Measurements from ENCODE around the gene ZSCAN22.
"Not testable (repeated sequence)": the region's sequence is repeated elsewhere in the genome, so short reads cannot be mapped to it uniquely, and the experiment has no call there.

ZSCAN22 gene

GRCh38 chr19:58364146-58364545, 37.4 kb downstream of the ZSCAN22 start:
- TF ChIP-seq GATA1 (IDR thresholded peaks at IDR 0.05; ENCODE audit: low read depth, low read length), result no peak
- TF ChIP-seq POLR2A (IDR thresholded peaks at IDR 0.05; ENCODE audit: low read length), result no peak
- DNase-seq, result no peak

GRCh38 chr19:58366585-58367430, 40.0 kb downstream of the ZSCAN22 start:
- TF ChIP-seq GATA1 (IDR thresholded peaks at IDR 0.05; ENCODE audit: low read depth, low read length), result no peak
- TF ChIP-seq POLR2A (IDR thresholded peaks at IDR 0.05; ENCODE audit: low read length), result no peak
- DNase-seq, result no peak

GRCh38 chr19:58367698-58368454, 41.1 kb downstream of the ZSCAN22 start:
- no peak for DNase-seq
- TF ChIP-seq POLR2A (IDR thresholded peaks at IDR 0.05; ENCODE audit: low read length), result no peak

GRCh38 chr19:58368561-58369360, 42.0 kb downstream of the ZSCAN22 start:
- TF ChIP-seq POLR2A (IDR thresholded peaks at IDR 0.05; ENCODE audit: low read length), result no peak
- TF ChIP-seq GATA1 (IDR thresholded peaks at IDR 0.05; ENCODE audit: low read depth, low read length), result no peak
- no peak for DNase-seq

DNA sequence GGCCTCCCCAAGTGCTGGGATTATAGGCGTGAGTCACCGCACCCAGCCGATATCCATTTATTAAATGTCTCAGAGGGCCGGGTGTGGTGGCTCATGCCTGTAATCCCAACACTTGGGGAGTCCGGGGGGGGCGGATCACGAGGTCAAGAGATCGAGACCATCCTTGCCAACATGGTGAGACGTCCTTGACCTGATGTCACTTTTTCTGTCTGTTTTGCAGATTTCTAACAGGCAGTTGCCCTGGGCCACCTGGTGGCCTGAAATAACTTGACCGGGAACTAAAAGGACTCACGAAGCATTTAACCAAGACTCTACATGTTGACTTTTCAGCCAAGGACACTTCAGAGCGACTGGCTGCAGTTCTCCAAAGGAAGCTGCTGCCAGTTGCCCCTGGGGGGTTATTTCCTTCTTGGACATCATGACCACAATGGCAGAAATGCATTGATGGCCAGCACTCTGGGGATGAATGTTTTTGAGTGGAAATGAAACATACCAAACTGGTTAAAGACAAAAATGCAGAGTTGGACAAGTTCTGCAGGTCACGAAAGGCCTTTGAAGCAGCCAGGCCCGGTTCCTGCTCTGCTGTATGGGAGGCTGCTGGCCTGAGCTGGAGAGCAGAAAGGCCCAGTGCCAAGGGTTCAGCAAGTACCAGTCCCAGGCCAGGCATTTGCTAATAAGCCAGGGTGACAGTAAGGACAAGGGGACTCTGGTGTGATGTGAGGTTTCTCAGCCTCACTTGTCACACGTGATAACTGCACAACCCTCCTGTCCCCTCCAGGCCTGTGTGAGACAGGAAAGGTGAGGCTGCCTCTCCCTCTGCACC, 45.7 kb downstream of the ZSCAN22 start:
- DNase-seq, result no peak
- TF ChIP-seq POLR2A (IDR thresholded peaks at IDR 0.05; ENCODE audit: low read length) (no peak), GATA1 (IDR thresholded peaks at IDR 0.05; ENCODE audit: low read depth, low read length) (no peak)

GRCh38 chr19:58374200-58374599, 47.4 kb downstream of the ZSCAN22 start:
- TF ChIP-seq GATA1 (IDR thresholded peaks at IDR 0.05; ENCODE audit: low read depth, low read length), result no peak
- TF ChIP-seq POLR2A (IDR thresholded peaks at IDR 0.05; ENCODE audit: low read length), result no peak
- no peak for DNase-seq

- DNase-seq, result not testable (repeated sequence)
Measured at GRCh38 chr19:58376724-58377123, 49.9 kb downstream of the ZSCAN22 start.

- TF ChIP-seq POLR2A (IDR thresholded peaks at IDR 0.05; ENCODE audit: low read length) (no peak), GATA1 (IDR thresholded peaks at IDR 0.05; ENCODE audit: low read depth, low read length) (no peak)
- no peak for DNase-seq
Measured at GRCh38 chr19:58379246-58379645, 52.5 kb downstream of the ZSCAN22 start.

DNA sequence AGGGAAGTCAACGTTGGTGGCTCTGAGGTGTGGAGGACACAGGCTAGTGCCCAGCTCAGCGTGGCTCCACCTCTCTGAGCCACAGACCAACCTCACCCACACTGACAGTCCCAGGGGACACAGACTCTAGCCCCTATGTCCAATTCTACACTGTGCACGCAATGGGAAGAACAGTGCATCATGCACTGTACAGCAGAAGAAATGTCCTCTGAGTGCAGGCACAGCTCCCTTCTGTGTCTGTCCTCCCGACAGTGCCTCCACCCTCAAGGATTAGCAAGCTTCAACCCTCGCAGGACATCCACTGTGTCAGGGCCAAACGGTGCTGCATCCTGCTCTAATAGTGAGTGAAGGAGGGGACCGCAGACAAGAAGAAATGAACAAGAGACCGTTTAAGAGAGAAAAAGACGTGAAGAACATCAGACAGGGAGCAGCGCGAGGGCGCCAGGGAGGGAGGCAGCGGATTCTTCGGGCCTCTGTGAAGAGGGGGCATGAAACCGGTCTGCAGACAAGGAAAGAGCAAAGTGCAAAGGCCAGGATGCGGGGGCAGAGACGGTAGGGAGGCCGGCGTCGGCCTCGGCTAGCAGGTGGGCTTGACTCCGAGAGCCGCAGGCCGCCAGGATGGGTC, 53.4 kb downstream of the ZSCAN22 start:
- no peak for TF ChIP-seq GATA1 (IDR thresholded peaks at IDR 0.05; ENCODE audit: low read depth, low read length)
- no peak for TF ChIP-seq POLR2A (IDR thresholded peaks at IDR 0.05; ENCODE audit: low read length)
- DNase-seq, result no peak

DNA sequence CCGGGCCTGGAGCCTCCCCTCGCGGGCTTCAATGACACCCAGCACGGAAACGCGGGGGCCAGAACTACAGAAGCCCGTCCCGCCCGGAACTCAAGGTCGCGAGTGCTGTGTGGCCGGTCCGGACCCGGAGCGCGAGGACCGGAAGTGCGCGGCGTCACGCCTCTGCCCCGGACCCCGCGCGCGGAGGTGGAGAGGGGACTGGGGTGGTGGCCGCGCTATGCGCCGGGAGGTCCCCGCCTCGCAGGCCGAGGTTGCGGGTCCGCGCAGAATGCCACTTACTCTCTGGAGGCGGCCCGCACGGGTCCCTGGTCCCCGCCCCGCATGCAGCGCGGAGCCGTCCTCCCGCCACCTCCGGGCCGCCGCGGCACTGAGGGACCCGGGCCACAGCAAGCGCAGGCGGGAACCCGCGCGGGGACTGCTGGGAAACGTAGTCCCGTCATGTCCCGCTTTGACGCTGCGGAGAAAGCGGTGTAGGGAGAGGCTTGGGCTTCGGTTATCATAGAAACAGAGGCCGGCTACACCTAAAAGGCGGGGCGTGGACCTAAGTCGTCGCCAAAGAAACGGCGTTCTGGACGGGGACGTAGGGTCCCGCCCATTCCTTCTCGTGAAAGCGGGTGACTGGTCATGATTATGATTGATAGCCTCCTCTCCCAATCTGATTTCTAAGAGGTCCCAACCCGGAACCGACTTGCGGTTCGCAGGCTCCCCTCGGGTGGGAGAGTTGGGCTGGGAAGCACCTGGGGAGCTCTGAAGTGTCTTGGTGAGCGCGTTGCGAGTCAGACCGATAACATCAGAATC, 54.1 kb downstream of the ZSCAN22 start, which contains the start of gene ZNF837:
ZNF837 (minus strand) TSS at position 369 of the 798 bp plus-strand sequence. CDS start 11,698 bp downstream, outside the sequence.
- TF ChIP-seq GATA1 (IDR thresholded peaks at IDR 0.05; ENCODE audit: low read depth, low read length) (no peak), POLR2A (IDR thresholded peaks at IDR 0.05; ENCODE audit: low read length) (peak; percentile 95)
- peak; percentile 100 for DNase-seq

DNA sequence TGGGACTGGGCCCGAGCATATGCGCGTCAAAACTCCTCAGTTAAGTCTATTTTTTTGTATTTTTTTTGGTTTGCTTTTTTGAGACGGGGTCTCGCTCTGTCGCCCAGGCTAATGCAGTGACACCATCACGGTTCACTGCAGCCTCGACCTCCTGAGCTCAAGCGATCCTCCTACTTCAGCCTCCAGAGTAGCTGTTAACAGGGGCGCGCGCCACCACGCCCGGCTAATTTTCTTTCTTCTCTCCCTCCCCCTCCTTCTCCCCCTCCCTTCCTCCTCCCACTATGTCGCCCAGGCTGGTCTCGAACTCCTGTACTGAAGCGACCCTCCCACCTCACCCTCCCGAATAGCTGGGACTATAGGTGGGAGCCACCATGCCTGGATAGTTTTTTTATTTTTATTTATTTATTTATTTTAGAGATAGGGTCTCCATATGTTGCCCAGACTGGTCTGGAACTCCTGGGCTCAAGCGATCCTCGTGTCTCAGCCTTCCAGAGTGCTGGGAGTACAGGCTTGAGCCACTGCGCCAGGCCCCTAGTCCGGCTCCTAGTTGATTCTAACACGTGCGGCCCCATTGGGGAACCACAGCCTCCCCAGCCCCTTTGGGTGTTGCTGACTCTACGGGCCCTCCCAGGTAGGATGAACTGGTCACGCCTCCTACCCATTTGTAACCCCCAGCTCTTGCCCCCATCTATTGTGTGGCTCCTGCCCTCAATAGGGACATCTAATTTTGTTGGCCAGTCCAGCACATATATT, 54.8 kb downstream of the ZSCAN22 start:
- TF ChIP-seq GATA1 (IDR thresholded peaks at IDR 0.05; ENCODE audit: low read depth, low read length) (no peak), POLR2A (IDR thresholded peaks at IDR 0.05; ENCODE audit: low read length) (no peak)
- DNase-seq, result no peak

Measured in erythroblast (primary cell).